ENCODE results near the gene GRAMD1A. TPM values are rescaled to one million over a fixed set of nuclear protein-coding genes. Genes with fewer than 3 reads are reported as not detected.

GRAMD1A gene
- total and polyA plus RNA-seq, 9 of the 15 experiments (the other 6 are each of a cell fraction or from before 2014, with no cell fraction given) = 1.4 to 63.8 (median 38.5) TPM

GRCh38 chr19:34961775-34962686 is 38.1 kb upstream of the GRAMD1A start (continued):
- TF ChIP-seq ELK3 (CRISPR knock-in tag; IDR thresholded peaks at IDR 0.05) (no peak), SREBF1 (IDR thresholded peaks at IDR 0.05; ENCODE audit: borderline replicate concordance, low read depth, low read length) (no peak), MEIS2 (IDR thresholded peaks at IDR 0.05; ENCODE audit: partially characterized antibody) (peak; percentile 87), TAF9B (IDR thresholded peaks at IDR 0.05; ENCODE audit: partially characterized antibody) (peak; percentile 35), HDAC2 (IDR thresholded peaks at IDR 0.05) (no peak), ZNF347 (CRISPR knock-in tag; IDR thresholded peaks at IDR 0.05; ENCODE audit: low read depth) (no peak), PCBP1 (IDR thresholded peaks at IDR 0.05; ENCODE audit: low read depth, low read length, poor library complexity, severe bottlenecking) (no peak), GABPB1 (CRISPR knock-in tag; IDR thresholded peaks at IDR 0.05) (peak; percentile 49; the same call in 1 of the 2 replicates), PTRF (tag; IDR thresholded peaks at IDR 0.05) (no peak), ZNF121 (CRISPR knock-in tag; conservative IDR thresholded peaks at IDR 0.05) (no peak), RBFOX2 (IDR thresholded peaks at IDR 0.05; ENCODE audit: low read depth, low read length) (no peak), ZNF586 (CRISPR knock-in tag; conservative IDR thresholded peaks at IDR 0.05) (no peak), HNRNPH1 (optimal IDR thresholded peaks at IDR 0.05; ENCODE audit: low read depth, low read length) (no peak), RERE (CRISPR knock-in tag; IDR thresholded peaks at IDR 0.05; ENCODE audit: borderline replicate concordance) (no peak), RHOXF2B (CRISPR knock-in tag; conservative IDR thresholded peaks at IDR 0.05) (no peak), CGGBP1 (CRISPR knock-in tag; IDR thresholded peaks at IDR 0.05) (no peak)
